Raji (cell line): Measurements from ENCODE around the gene RARG.

Experiments used
- POLR2A ChIP-seq: IDR thresholded peaks from 2 replicates; pipeline ENCODE4 v1.6.1; 2011; ENCODE audit warnings: low read depth, low read length, control low read depth; ENCODE audit not compliant: insufficient read depth

RARG gene

DNA sequence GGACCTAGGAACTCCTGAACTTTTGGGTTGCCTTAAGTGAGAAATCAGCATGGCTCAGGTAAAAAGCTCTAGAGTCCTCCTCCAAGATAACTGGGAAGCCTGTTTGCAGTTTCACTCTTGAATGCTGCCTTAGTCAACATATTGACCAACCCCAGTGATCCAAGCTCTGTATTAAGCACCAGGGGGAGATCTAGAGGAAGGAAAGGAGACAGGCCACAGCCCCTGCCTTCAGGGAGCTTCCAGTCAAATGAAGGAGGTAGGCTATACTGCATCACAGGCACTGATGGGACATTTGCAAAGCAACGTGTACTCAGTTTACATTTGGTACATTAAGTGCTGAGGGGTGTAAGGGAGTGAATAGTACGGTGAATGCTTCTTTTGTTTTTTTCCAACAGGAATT, 50.1 kb downstream of the RARG start:
- no peak for TF ChIP-seq POLR2A

DNA sequence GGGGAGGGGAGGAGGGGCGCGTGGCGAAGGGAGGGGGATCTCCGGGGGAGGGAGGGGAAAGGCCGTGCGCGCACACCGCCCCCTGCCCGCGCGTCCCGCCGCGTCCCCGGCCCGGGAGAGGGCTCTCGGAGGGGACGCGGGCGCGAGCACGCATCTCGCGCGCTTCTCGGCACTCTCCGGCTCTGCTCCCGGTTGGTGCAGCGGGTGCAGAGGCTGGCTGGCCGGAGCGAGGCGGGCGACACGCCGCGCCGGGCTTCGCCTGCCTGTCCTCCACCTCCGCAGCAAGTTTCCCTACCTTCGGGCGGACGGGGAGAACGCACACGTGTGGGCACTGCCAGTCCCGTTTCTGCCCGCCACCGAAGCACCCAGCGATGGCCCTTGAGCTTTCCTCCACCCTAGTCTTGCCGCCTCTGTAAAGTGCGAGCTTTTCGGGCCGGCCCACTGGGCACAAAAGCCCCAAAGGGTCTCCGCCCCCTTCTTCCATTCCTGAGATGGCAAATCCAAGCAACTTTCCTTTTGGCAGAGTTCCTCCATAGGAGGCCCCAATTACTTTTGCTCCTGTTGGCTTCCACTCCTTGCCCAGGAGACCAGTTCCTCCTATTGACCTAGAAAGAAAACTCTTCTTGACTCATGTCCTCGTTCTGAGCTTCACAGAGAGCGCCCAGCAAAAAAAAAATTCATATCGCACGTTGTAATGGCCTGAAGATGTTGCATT, 50.9 kb downstream of the RARG start:
- peak; percentile 79 for TF ChIP-seq POLR2A

DNA sequence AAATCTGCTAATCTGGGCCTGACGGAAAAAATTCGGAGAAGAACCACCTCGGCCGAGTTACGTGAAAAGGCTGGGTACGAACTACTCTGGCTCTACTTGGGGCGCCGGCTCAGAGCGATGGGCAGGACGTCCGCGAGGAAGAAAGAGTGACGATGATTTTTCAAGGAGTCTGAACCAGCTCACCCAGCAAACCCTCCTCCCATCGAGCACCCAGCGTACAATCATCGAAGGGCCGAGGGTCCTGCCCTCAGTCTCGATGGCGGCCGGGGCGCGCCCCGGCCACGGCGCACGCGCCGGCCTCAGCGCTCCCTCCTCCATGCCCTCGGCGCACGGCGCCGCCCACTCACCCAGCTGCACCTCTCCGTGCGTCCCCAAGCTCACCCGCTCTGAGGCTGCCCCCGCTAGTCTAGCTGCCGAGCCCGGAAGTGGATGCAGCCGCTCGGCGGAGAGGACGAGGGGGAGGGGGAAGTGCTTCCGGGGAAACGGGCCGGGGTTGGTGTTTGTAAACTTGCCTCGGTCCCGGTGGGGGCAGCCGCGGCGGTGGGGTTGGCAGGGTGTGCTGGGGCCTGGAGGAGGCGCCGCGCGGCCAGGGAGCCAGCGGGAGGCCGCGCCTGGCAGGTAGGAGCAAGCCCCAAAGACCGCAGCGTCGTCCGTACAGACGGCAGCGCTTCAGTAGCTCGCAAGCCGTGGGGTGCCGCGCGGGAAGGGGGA, 51.6 kb downstream of the RARG start, which contains the start of the genes CSAD and ZNF740:
Gene CSAD (minus strand): TSS at position 706 of the 711 bp plus-strand sequence. CDS start 7,455 bp downstream, outside the sequence.
Gene ZNF740 (plus strand): TSS at position 503 of the 711 bp plus-strand sequence. CDS start 1,262 bp downstream, outside the sequence.
- TF ChIP-seq POLR2A = peak; percentile 81

DNA sequence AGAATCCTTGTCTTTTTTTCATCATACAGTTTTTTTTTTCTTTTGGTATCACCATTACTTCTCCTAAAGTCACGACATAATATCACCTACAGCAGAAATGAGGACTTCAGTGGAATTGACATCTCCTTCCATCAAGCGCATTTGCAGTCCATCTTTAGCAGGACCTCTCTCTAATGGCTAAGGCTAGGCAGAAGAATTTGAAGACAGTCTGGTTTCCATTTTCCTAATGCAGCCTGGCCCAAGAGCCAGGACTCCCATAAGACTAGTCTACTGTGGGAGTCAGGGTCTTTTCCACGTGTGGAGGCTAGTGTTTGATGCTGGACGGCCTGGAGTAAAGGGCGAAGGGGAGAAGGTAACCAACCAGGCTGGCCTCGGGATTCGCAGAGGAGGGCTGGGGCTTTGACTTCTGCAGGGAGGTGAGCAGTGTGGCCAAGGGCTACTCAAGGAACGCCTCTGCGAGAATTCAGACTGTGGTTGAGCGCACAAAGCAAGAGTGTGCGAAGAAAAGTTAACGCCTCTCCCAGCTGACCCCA, 52.3 kb downstream of the RARG start:
- no peak for TF ChIP-seq POLR2A

- no peak for TF ChIP-seq POLR2A
Observed at GRCh38 chr12:53176750-53177149, 55.3 kb downstream of the RARG start.

- TF ChIP-seq POLR2A = no peak
Observed at GRCh38 chr12:53174881-53175491, 57.0 kb downstream of the RARG start.

- no peak for TF ChIP-seq POLR2A
Observed at GRCh38 chr12:53173085-53173715, 58.8 kb downstream of the RARG start.

GRCh38 chr12:53172352-53172751, 59.7 kb downstream of the RARG start:
- no peak for TF ChIP-seq POLR2A

DNA sequence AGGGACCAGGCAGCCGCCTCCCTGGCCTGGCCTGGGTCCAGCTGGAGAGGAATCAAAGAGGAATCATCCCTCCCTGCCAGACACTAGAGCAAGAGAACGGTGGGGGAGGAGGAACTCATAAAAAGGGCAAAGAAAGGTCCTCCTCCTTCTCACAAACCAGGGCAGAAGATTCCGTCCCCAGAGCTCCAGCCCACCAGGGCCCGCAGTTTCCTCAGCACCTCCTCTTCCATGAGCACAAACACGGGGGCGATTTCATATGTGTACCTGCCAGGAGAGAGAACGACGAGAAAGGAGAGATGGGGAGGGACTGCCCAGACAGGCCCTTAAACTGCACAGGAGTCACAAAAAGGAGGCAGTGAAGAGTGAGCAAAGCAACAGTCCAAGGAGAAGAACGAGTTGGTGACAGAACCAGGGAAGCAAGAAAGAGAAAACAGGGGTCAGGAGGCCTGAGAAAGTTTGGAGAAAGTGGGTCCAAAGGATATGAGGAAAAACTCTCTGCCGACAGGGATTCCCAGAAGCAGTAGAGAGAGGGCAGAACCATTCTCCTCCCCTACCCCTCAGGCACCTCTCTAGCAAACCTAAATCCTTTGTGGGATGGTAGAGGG, 60.2 kb downstream of the RARG start:
- no peak for TF ChIP-seq POLR2A

DNA sequence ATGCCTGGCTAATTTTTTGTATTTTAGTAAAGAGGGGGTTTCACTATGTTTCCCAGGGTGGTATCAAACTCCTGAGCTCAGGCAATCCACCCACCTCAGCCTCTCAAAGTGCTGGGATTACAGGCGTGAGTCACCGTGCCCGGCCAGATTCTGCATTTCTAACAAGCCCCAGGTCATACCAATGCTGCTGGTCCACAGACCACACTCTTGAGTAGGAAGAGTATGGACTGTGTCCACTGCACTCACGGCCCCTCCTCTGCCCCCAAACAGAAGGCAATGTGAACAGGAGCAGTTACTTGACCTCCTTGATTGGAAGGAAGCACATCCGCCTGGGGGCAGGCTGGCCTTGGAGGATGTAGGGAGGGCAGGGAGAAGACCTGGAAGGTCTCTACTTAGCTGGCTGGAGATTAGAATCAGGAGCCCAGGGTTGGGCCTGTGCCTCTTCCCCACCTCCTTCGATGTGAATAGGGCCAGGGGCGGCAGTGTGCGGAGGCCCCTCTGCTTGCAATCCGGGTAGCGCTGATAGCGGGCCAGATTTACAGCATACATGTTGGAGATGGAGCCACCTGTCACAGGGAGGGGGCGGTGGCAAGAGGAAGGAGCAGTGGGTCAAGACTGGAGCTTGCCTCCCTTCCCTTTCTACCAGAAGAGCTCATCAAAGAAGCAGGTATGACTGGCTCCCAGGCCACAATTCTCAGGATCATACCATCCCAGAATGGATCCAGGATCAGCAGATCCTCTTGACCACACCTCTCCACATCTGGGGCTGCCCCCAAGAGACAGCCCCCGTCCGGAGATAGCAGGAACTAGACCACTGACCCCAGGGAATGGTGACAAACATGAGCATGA, 60.9 kb downstream of the RARG start:
- no peak for TF ChIP-seq POLR2A

GRCh38 chr12:53170215-53170614, 61.8 kb downstream of the RARG start:
- no peak for TF ChIP-seq POLR2A

- no peak for TF ChIP-seq POLR2A
Observed at GRCh38 chr12:53169644-53170043, 62.4 kb downstream of the RARG start.

DNA sequence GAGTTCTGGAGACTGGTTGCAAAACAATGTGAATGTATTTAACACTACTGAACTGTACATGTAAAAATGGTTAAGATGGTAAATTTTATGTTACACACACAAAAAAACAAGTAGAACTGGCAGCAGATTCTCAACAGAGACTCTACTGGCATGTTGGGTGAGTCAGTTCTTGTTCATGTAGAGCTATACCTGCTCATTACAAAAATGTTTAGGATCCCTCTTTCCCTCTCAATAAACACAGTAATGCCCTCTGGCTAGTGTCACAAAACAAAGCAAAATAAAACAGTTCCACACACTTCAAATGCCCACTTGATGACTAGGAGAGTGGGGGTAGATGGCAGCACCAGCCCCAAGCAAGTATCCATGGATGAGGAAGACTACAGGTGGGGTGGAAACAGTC, 65.2 kb downstream of the RARG start:
- TF ChIP-seq POLR2A = no peak
